Measurements from ENCODE around the gene COMT. TPM values are rescaled to one million over a fixed set of nuclear protein-coding genes. Genes with fewer than 3 reads are reported as not detected.

COMT gene
- total and polyA plus RNA-seq, 9 of the 15 experiments (the other 6 are each of a cell fraction or from before 2014, with no cell fraction given) = 12.5 to 351 (median 155) TPM

GRCh38 chr22:19994851-19995610 lies 53.5 kb downstream of the COMT start (continued):
- TF ChIP-seq ZNF717 (CRISPR knock-in tag; IDR thresholded peaks at IDR 0.05) = no peak
- TF ChIP-seq NR0B1 (IDR thresholded peaks at IDR 0.05; ENCODE audit: partially characterized antibody) = no peak
- TF ChIP-seq TOE1 (IDR thresholded peaks at IDR 0.05; ENCODE audit: borderline replicate concordance) = no peak; the same call in 1 of the 2 replicates
- TF ChIP-seq TOE1 (CRISPR knock-in tag; IDR thresholded peaks at IDR 0.05; ENCODE audit: borderline replicate concordance, low read depth) = no peak
- TF ChIP-seq ETS1 (conservative IDR thresholded peaks at IDR 0.05; ENCODE audit: control insufficient read depth, low read depth, low read length) = no peak
- TF ChIP-seq KLF1 (tag; IDR thresholded peaks at IDR 0.05) = no peak
- no peak for TF ChIP-seq ATF2 (CRISPR knock-in tag; IDR thresholded peaks at IDR 0.05)
- TF ChIP-seq ZMIZ1 (IDR thresholded peaks at IDR 0.05; ENCODE audit: low read depth in 2 of 2, low read length in 2 of 2) = no peak
